NCI-H524 treated with DMSO at 0.1 percent for 48 hours (cell line): Measurements from ENCODE around the gene CLDN2.
"Not testable (repeated sequence)": the region's sequence is repeated elsewhere in the genome, so short reads cannot be mapped to it uniquely, and the experiment has no call there.

Source experiments
- DNase-seq: peaks from one replicate; lab custom pipeline; 2025; lab: John Stamatoyannopoulos, UW

Gene CLDN2

GRCh38 chrX:106963111-106963510 is 42.9 kb downstream of the CLDN2 start:
- no peak for DNase-seq

GRCh38 chrX:106964290-106964689 is 44.1 kb downstream of the CLDN2 start:
- DNase-seq: no peak

GRCh38 chrX:106966547-106966946 is 46.3 kb downstream of the CLDN2 start:
- not testable (repeated sequence) for DNase-seq

GRCh38 chrX:106972896-106973295 is 52.7 kb downstream of the CLDN2 start:
- no peak for DNase-seq

GRCh38 chrX:106973433-106974149 is 53.4 kb downstream of the CLDN2 start:
- DNase-seq: no peak

GRCh38 chrX:106976416-106976815 is 56.2 kb downstream of the CLDN2 start:
- DNase-seq: no peak
